RWPE1 (cell line): ENCODE results near the gene TPM2.

Source experiments
- CTCF ChIA-PET: fragments of 350-600 bp; sonication (Branson Sonifier 250); formaldehyde crosslinking; extraction: SDS; loops from one replicate; lab custom pipeline; 2021; lab: Yijun Ruan, JAX
- POLR2A ChIA-PET: fragments of 400-600 bp; formaldehyde crosslinking; extraction: SDS; loops from one replicate; lab custom pipeline; 2020; ENCODE audit warnings: antibody characterized with exemption; ENCODE audit not compliant: low non-redundant PET; lab: Yijun Ruan, JAX
- DNase-seq: peaks from one replicate; pipeline ENCODE4 v3.0.0; 2012; ENCODE audit warnings: low spot score
- H3K27ac ChIP-seq: fragments of 450-650 bp; 2 replicates; pipeline ENCODE4 v1.5.1; 2017
- CTCF ChIP-seq: fragments of 450-650 bp; conservative IDR thresholded peaks from 2 replicates; pipeline ENCODE4 v1.5.1; 2017; ENCODE audit warnings: low read depth, mild to moderate bottlenecking

TPM2 gene

DNA sequence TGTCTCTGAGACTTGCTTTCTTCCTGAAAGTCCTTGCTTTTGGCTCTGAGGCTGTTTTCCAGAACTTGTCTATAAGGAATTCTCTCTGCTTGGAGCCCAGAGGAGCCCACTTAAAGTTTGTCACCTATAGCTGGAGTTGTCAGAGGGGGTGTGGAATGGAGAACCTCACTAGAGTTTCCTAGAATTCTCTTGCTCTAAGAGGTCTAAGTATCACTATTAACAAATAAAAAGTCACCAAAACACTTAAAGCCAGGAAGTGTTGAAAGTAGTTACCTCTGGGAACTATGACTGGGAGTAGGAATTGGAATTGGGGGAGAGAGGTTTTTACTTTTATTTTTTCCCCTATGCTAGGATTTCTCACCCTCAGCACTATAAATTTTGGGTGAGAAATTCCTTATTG, 54.0 kb downstream of the TPM2 start:
- no peak overlapping the region for H3K27ac ChIP-seq

More for the DNA sequence above, 54.0 kb downstream of the TPM2 start:
- DNase-seq, result no peak
- TF ChIP-seq CTCF, result no peak
- CTCF ChIA-PET, result interaction anchor here (0.9 to 1.0 kb wide), 2 partner anchors 9 to 32 kb away, joined by 3 to 4 read pairs; no protein-coding TSS in a partner anchor
- POLR2A ChIA-PET, result no interaction called here
